Ascending aorta (tissue), 2 donors: ENCODE measurements around the gene ELAC2. TPM values are rescaled to one million over a fixed set of nuclear protein-coding genes. Genes with fewer than 3 reads are reported as not detected.

ENCODE experiments used
- DNase-seq, 2 donors: peaks; one replicate each; pipeline ENCODE4 v3.0.0-alpha.2; 2019; ENCODE audit warnings: low spot score in 2 of 2
- H3K27ac ChIP-seq, 2 donors: fragments of 200-600 bp; sonication (generic); one replicate each; pipeline ENCODE4 v1.5.1; 2016 to 2017; ENCODE audit warnings: mild to moderate bottlenecking in 1 of 2
- H3K27me3 ChIP-seq: fragments of 200-600 bp; sonication (generic); one replicate; pipeline ENCODE4 v1.5.1; 2017
- H3K36me3 ChIP-seq, 2 donors: fragments of 200-600 bp; sonication (generic); one replicate each; pipeline ENCODE4 v1.5.1; 2016
- H3K4me1 ChIP-seq, 2 donors: fragments of 200-600 bp; sonication (generic); one replicate each; pipeline ENCODE4 v1.5.1; 2016 to 2017; ENCODE audit warnings: mild to moderate bottlenecking in 1 of 2
- H3K4me3 ChIP-seq, 2 donors: fragments of 200-600 bp; sonication (generic); one replicate each; pipeline ENCODE4 v1.5.1; 2016 to 2017; ENCODE audit warnings: mild to moderate bottlenecking in 1 of 2
- H3K9me3 ChIP-seq, 2 donors: fragments of 200-600 bp; sonication (generic); one replicate each; pipeline ENCODE4 v1.5.1; 2016
- CTCF ChIP-seq, 3 experiments: fragments of 200-600 bp in 2 of 3; fragments of 450-650 bp in 1 of 3; sonication (generic) in 2 of 3; IDR thresholded peaks; one replicate each; pipeline ENCODE4 v1.5.1; 2016 to 2019; ENCODE audit warnings: antibody characterized with exemption in 3 of 3, mild to moderate bottlenecking in 1 of 3, moderate library complexity in 1 of 3
- intact Hi-C: fragments of 100-400 bp; cut with DNase I; formaldehyde crosslinking; loops from one replicate; pipeline ENCODE4 v1.15.1; 2023
- total RNA-seq: library from RNA; depleted of rRNA; stranded (reverse); fragments of >200 nt; gene quantifications from one replicate; pipeline ENCODE4 v1.1.0, GENCODE V29; 2016

The ELAC2 gene
- total RNA-seq, 1 donor from 2014 or later = 190 TPM

- intact Hi-C loops = no loop called here
- Histone ChIP-seq H3K27ac (no peak overlapping the region), H3K4me1 (no peaks in the 10 kb centered on the region), H3K36me3 (peaks cover 14 to 33% of the 10 kb centered on the region in 2 donors), H3K4me3 (no peak overlapping the region), H3K9me3 (peaks cover 0 to 9% of the 10 kb centered on the region in 2 donors), H3K27me3 (no peaks in the 10 kb centered on the region)
- DNase-seq = no peak
- TF ChIP-seq CTCF (IDR thresholded peaks at IDR 0.05) = no peak
Observed at GRCh38 chr17:12961655-12962054, 56.2 kb downstream of the ELAC2 start.

DNA sequence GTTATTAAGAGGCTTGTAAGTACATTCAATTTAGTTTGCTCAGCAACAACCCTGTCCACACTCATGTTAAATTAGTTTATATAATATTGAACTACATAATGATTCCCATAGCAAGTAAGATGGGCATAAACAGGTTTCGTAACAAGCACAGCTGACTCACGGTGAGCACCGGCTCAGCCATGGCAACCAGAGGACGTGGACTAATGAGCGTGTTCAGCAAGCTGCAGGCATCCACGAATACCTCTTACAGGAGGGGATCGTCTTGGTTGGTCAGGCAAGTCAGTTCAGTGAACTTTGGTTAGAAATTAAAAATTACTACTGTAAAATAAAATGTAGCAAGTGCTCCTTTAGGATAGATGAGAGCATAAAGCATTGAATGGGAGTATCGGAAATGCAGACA, 58.4 kb downstream of the ELAC2 start:
- Histone ChIP-seq H3K27me3 (no peaks in the 10 kb centered on the region), H3K9me3 (peaks cover 0 to 9% of the 10 kb centered on the region in 2 donors), H3K36me3 (peaks cover 23 to 45% of the 10 kb centered on the region in 2 donors), H3K4me3 (no peak overlapping the region), H3K27ac (no peak overlapping the region), H3K4me1 (no peaks in the 10 kb centered on the region)
- intact Hi-C loops = no loop called here
- TF ChIP-seq CTCF (IDR thresholded peaks at IDR 0.05) = no peak
- DNase-seq = no peak

- no peak for DNase-seq
- Histone ChIP-seq H3K4me3 (no peak overlapping the region), H3K27me3 (no peaks in the 10 kb centered on the region), H3K4me1 (no peaks in the 10 kb centered on the region), H3K36me3 (peaks cover 26 to 45% of the 10 kb centered on the region in 2 donors), H3K27ac (no peak overlapping the region), H3K9me3 (peaks cover 0 to 9% of the 10 kb centered on the region in 2 donors)
- intact Hi-C loops = no loop called here
- TF ChIP-seq CTCF (IDR thresholded peaks at IDR 0.05) = no peak
Observed at GRCh38 chr17:12958786-12959185, 59.0 kb downstream of the ELAC2 start.

GRCh38 chr17:12955521-12955920, 62.3 kb downstream of the ELAC2 start:
- peaks cover 0 to 9% of the 10 kb centered on the region in 2 donors for H3K9me3 ChIP-seq
- intact Hi-C loops = no loop called here
- no peaks in the 10 kb centered on the region for H3K4me1 ChIP-seq
- no peak for TF ChIP-seq CTCF (IDR thresholded peaks at IDR 0.05)
- no peaks in the 10 kb centered on the region for H3K27me3 ChIP-seq
- no peak for DNase-seq
- H3K27ac ChIP-seq = no peak overlapping the region
- H3K36me3 ChIP-seq = peaks cover 30 to 55% of the 10 kb centered on the region in 2 donors
- no peak overlapping the region for H3K4me3 ChIP-seq

DNA sequence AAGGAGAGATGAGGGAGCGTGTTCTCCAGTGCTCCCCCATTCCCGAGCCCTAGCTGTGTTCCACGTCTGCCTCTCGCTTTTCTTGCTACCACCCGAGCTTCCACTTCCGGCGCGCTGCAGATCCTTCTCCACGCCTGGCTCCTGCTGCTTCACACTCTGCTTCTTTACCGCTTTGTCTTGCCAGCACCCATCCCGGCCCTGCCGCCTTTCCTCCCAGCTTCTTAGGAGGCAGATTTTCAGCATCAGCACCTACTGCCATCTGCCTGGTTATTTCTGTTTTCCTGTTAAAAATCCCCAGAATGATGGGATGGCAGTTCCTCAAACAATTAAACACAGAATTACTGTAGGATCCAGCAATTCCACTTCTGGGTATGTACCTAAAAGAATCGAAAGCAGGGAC, 64.7 kb downstream of the ELAC2 start:
- no peak overlapping the region for H3K27ac ChIP-seq
- H3K36me3 ChIP-seq = peaks cover 25 to 37% of the 10 kb centered on the region in 2 donors

More for the DNA sequence above, 64.7 kb downstream of the ELAC2 start:
- no peak for DNase-seq
- Histone ChIP-seq H3K4me3 (no peak overlapping the region), H3K9me3 (peaks cover 0 to 8% of the 10 kb centered on the region in 2 donors), H3K4me1 (no peaks in the 10 kb centered on the region), H3K27me3 (no peaks in the 10 kb centered on the region)
- no peak for TF ChIP-seq CTCF (IDR thresholded peaks at IDR 0.05)
- intact Hi-C loops = no loop called here
